Measurements from ENCODE around the gene KLRC3.

DNA sequence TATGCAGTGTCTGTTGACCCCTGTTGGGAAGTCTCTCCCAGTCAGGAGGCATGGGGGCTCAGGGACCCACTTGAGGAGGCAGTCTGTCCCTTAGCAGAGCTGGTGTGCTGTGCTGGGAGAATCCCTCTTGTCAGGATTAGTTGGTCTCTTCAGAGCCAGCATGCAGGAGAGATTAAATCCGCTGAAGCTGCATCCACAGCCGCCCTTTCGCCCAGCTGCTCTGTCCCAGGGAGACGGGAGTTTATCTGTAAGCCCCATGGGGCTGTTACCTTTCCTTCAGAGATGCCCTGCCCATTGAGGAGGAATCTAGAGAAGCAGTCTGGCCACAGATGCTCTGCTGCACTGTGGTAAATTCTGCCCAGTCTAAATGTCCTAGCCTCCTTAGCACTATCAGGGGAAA lies 45.9 kb upstream of the KLRC3 start:
- TF ChIP-seq, protein P1, sequence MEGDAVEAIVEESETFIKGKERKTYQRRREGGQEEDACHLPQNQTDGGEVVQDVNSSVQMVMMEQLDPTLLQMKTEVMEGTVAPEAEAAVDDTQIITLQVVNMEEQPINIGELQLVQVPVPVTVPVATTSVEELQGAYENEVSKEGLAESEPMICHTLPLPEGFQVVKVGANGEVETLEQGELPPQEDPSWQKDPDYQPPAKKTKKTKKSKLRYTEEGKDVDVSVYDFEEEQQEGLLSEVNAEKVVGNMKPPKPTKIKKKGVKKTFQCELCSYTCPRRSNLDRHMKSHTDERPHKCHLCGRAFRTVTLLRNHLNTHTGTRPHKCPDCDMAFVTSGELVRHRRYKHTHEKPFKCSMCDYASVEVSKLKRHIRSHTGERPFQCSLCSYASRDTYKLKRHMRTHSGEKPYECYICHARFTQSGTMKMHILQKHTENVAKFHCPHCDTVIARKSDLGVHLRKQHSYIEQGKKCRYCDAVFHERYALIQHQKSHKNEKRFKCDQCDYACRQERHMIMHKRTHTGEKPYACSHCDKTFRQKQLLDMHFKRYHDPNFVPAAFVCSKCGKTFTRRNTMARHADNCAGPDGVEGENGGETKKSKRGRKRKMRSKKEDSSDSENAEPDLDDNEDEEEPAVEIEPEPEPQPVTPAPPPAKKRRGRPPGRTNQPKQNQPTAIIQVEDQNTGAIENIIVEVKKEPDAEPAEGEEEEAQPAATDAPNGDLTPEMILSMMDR (IDR thresholded peaks at IDR 0.05), result no peak
- no peak for TF ChIP-seq EP300 (IDR thresholded peaks at IDR 0.05; ENCODE audit: low read depth)

All from transverse colon (tissue), 3 donors.